Fibroblast of peridontal ligament (primary cell): ENCODE measurements around the gene TREML4.
"Not testable (repeated sequence)": the region's sequence is repeated elsewhere in the genome, so short reads cannot be mapped to it uniquely, and the experiment has no call there.

ENCODE experiments used
- DNase-seq: peaks from one replicate; pipeline ENCODE4 v3.0.0-alpha.2; 2010; ENCODE audit errors: extremely low read depth

TREML4 gene

GRCh38 chr6:41208439-41209106 lies 19.6 kb upstream of the TREML4 start:
- DNase-seq = no peak

DNA sequence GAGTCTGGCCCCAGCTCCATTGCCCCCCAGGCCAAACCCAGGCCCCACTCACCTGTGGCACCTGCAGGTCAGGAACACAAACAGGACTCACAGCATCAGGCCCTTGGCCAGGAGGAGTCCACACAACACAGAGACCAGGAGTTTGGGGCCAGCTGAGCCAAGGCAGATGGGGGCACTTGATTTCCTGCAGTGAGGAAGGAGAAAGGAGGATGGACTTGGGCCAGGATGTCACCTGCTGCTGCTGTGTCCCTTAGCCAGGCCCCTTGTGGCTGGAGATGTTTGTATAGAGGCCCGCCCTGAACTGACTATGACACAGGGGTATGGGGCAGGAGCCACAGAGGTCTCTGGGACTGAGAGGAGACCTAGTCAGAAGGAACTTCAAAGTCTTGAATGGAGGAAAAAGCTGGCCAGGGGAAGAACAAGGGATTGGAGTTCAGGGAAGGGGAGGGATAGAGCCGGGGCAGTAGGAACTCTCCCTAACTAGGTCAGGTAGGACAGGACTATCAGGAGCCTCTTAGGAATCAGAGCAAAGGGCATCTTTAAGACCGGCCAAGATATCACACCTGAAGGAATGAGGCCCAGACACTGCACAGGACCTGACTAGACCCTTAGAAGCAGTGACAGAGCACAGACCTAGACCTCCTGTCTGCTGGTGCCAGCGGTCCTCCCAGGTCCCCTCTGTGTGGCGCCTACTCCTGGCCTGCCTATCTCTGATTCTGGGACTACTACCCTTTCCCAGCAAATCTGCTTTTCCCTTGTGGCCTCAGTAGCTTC lies 18.4 kb upstream of the TREML4 start:
- no peak for DNase-seq

GRCh38 chr6:41214559-41215238 lies 13.4 kb upstream of the TREML4 start:
- no peak for DNase-seq

GRCh38 chr6:41215777-41216176 lies 12.4 kb upstream of the TREML4 start:
- DNase-seq = no peak

GRCh38 chr6:41216616-41217015 lies 11.5 kb upstream of the TREML4 start:
- no peak for DNase-seq

GRCh38 chr6:41222045-41222444 lies 6.1 kb upstream of the TREML4 start:
- no peak for DNase-seq

- DNase-seq = no peak
These were observed 5.6 kb upstream of the TREML4 start for GRCh38 chr6:41222513-41222912.

GRCh38 chr6:41224800-41225199 lies 3.3 kb upstream of the TREML4 start:
- DNase-seq = no peak

- no peak for DNase-seq
These were observed 1.4 kb upstream of the TREML4 start for GRCh38 chr6:41226752-41227151.

- no peak for DNase-seq
These were observed 467 bp downstream of the TREML4 start for GRCh38 chr6:41228616-41229015.

DNA sequence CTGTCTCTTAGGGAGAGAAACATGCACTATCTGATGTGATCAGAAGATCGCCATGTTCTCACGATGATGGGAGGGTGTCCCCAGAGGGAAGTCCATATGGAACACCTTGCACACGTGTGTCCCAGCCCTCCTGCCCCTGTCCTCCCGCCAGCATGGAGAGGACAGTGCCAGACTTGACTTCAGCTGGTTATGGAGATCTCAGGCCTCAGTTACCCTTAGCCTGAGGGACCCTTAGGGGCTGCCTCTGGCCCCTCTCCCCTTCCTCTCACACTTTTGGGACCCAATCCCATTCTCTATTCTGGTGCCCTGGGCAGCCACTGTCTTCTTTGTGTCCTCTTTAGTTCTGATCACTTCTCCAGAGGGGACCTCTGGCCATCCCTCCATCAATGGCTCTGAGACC lies 1.6 kb downstream of the TREML4 start:
- DNase-seq = no peak

GRCh38 chr6:41231246-41231645 lies 3.1 kb downstream of the TREML4 start:
- no peak for DNase-seq

DNA sequence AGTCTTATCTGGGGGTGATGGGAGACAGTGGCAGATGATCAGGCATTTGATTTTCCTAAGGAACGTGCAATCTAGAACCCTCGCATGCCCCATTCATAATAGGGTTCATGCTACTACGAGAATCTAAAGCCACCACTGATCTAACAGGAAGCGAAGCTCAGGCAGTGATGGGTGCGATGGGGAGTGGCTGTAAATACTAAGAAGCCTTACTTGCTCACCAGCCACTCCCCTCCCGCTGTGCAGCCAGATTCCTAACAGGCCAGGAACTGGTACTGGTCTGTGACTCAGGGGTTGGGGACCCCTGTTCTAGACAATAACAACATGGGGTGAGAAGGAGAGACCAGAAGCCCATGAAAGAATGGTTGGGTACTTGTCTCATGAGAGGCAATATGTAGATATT lies 4.5 kb downstream of the TREML4 start:
- DNase-seq = no peak

GRCh38 chr6:41236276-41236675 lies 8.1 kb downstream of the TREML4 start:
- DNase-seq = no peak

DNA sequence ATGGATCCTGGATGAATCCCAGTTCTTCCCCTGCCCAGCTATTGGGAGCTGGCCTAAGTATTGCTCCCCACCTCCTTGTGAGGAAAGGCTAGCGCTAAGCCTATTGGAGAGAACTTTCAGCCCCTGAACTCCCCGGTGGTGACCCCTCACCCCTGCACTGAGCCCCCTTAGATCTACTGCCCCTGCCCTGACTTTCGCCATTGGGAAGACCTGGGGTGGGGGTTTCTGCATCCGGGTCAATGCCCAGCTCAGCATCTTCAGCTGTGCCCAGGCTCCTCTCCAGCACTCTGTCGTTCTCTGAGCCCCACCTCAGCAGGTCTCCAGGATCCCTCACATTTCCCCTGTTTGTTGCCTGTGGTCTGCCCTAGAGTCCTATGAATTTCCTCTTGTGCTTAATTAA lies 9.0 kb downstream of the TREML4 start:
- DNase-seq = no peak

- DNase-seq = no peak
These were observed 11.5 kb downstream of the TREML4 start for GRCh38 chr6:41239467-41240159.

GRCh38 chr6:41246529-41246928 lies 18.4 kb downstream of the TREML4 start:
- DNase-seq = not testable (repeated sequence)

- DNase-seq = no peak
These were observed 19.2 kb downstream of the TREML4 start for GRCh38 chr6:41247288-41247865.

DNA sequence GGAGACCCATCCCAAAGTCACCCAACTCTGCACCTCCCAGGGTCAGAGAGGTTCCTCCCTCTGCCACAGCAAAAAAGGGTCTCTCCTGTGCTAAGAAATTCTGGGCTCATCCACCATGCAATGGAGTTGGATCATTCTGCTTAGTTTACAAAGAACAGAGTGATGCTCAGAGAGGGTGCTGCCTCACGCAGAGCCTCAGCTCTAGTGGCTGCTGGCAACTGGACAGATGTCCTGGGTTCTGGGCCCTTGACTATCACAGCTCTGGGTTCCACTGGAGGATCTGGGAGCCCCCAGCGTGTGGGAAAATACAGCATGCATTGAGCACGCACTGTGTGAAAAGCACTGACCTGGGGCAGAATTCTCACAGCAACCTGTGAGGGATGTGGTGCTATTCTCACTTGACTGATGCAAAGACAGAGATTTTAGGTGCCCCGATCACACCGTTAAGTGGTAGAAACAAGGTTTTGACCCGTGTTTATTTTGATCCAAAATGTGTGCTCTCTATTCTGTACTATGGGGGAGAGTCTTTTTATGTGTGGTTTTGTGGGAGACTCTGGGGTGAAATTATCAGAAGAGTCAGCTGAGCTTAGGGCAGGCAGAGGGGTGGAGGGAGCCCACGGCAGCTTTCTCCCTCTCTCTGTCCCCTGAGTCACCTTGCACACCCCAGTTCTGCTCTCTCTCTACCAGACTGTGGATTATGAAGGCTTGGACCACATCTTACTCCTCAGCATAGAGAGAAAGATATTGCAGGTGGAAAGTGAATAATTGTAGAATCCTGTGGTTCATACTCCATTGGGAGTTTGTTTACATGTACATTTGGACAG lies 19.9 kb downstream of the TREML4 start:
- no peak for DNase-seq

- no peak for DNase-seq
These were observed 24.4 kb downstream of the TREML4 start for GRCh38 chr6:41252401-41253169.
